Activated naive CD4-positive, alpha-beta T cell treated with anti-CD3 and anti-CD28 coated beads, Interleukin-2, amount 10 ng/mL, durations not matched to agents 7 days and 5 days (primary cell): ENCODE results near the gene ABCB10.
"Not testable (repeated sequence)": the region's sequence is repeated elsewhere in the genome, so short reads cannot be mapped to it uniquely, and the experiment has no call there.

Experiments used
- CTCF ChIA-PET: fragments of 350-600 bp; sonication (Branson Sonifier 250); formaldehyde crosslinking; loops from one replicate; lab custom pipeline; 2021; ENCODE audit warnings: antibody characterized with exemption; lab: Charles Lee
- DNase-seq: peaks from one replicate; pipeline ENCODE4 v3.0.0-alpha.2; 2020
- H3K27ac Mint-ChIP-seq: one replicate; pipeline ENCODE4 v1.8.0; 2021; ENCODE audit warnings: mild to moderate bottlenecking, moderate library complexity, mixed read lengths
- H3K27me3 Mint-ChIP-seq: one replicate; pipeline ENCODE4 v1.8.0; 2021; ENCODE audit warnings: mild to moderate bottlenecking, mixed read lengths
- H3K36me3 Mint-ChIP-seq: one replicate; pipeline ENCODE4 v1.8.0; 2021; ENCODE audit warnings: mixed read lengths
- H3K4me1 Mint-ChIP-seq: one replicate; pipeline ENCODE4 v1.8.0; 2021; ENCODE audit warnings: mixed read lengths
- H3K4me3 Mint-ChIP-seq: one replicate; pipeline ENCODE4 v1.8.0; 2021; ENCODE audit warnings: mild to moderate bottlenecking, moderate library complexity, mixed read lengths
- H3K9me3 Mint-ChIP-seq: one replicate; pipeline ENCODE4 v1.8.0; 2021; ENCODE audit warnings: mixed read lengths

The ABCB10 gene

GRCh38 chr1:229536982-229537381 lies 21.5 kb downstream of the ABCB10 start:
- Mint-ChIP-seq H3K4me1 (peaks cover under 1% of the 10 kb centered on the region), H3K36me3 (peaks cover 43% of the 10 kb centered on the region), H3K9me3 (no peaks in the 10 kb centered on the region), H3K27me3 (no peaks in the 10 kb centered on the region), H3K27ac (no peak overlapping the region), H3K4me3 (no peak overlapping the region)
- CTCF ChIA-PET, result interaction anchor here (1.3 kb wide), 1 partner anchor 22 kb away, joined by 4 read pairs; no protein-coding TSS in a partner anchor
- DNase-seq, result no peak

GRCh38 chr1:229535230-229535629 lies 23.3 kb downstream of the ABCB10 start:
- Mint-ChIP-seq H3K27me3 (no peaks in the 10 kb centered on the region), H3K4me1 (no peaks in the 10 kb centered on the region), H3K4me3 (no peak overlapping the region), H3K27ac (no peak overlapping the region), H3K36me3 (peaks cover 50% of the 10 kb centered on the region), H3K9me3 (no peaks in the 10 kb centered on the region)
- DNase-seq, result no peak
- CTCF ChIA-PET, result interaction anchor here (1.1 kb wide), 1 partner anchor 17 kb away, joined by 3 read pairs; no protein-coding TSS in a partner anchor

DNA sequence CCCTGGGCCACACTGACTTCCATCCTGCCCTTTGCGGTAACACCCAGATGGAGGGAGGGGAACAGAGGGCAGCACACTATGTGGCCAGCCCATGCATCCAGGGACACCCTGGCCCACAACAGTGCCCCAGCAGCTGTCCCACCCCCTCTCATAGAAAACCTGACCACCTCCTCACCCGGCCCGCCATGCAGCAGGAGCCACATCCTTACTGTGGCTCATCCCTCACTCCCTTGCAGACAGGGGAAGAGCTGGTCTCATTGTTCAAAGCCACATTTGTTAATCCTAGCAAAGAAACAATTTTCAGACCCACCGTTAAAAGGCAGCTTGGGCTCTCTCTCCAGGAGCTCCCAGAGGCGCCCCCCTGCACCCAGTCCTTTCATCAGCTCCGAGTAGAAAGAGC lies 27.2 kb downstream of the ABCB10 start:
- no peaks in the 10 kb centered on the region for H3K4me1 Mint-ChIP-seq

DNA sequence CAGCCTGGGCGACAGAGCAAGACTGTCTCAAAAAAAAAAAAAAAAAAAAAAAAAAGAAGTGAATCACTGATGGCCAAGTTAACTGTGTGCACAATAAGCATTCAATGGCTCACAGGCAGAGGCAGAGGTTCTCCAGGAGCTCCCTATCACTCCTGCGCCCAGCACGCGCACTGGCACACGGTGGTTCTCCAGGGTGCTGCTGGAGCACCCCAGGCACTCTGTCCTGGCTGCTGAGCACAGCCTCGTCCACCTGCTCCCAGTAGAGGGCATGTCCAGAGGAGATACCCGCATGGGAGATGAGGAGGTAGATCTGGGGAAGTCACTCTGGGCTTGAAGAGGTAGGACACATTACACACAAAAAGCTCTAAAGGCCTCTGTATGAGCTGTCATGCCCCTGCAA lies 28.9 kb downstream of the ABCB10 start:
- Mint-ChIP-seq H3K27ac (no peak overlapping the region), H3K4me3 (no peak overlapping the region), H3K9me3 (no peaks in the 10 kb centered on the region), H3K4me1 (no peaks in the 10 kb centered on the region), H3K36me3 (peaks cover 57% of the 10 kb centered on the region), H3K27me3 (no peaks in the 10 kb centered on the region)
- no peak for DNase-seq
- CTCF ChIA-PET, result no interaction called here

More for the DNA sequence above, 27.2 kb downstream of the ABCB10 start:
- peaks cover 55% of the 10 kb centered on the region for H3K36me3 Mint-ChIP-seq
- no peak for DNase-seq
- no peak overlapping the region for H3K4me3 Mint-ChIP-seq
- CTCF ChIA-PET, result interaction anchor here (0.6 to 1.2 kb wide), 3 partner anchors 16 to 329 kb away, joined by 3 read pairs; no protein-coding TSS in a partner anchor
- no peaks in the 10 kb centered on the region for H3K9me3 Mint-ChIP-seq
- no peaks in the 10 kb centered on the region for H3K27me3 Mint-ChIP-seq
- H3K27ac Mint-ChIP-seq, result no peak overlapping the region

GRCh38 chr1:229526695-229527094 lies 31.8 kb downstream of the ABCB10 start:
- Mint-ChIP-seq H3K4me3 (no peak overlapping the region), H3K27me3 (no peaks in the 10 kb centered on the region), H3K36me3 (peaks cover 54% of the 10 kb centered on the region), H3K9me3 (no peaks in the 10 kb centered on the region), H3K27ac (no peak overlapping the region), H3K4me1 (no peaks in the 10 kb centered on the region)
- DNase-seq, result no peak
- CTCF ChIA-PET, result no interaction called here

DNA sequence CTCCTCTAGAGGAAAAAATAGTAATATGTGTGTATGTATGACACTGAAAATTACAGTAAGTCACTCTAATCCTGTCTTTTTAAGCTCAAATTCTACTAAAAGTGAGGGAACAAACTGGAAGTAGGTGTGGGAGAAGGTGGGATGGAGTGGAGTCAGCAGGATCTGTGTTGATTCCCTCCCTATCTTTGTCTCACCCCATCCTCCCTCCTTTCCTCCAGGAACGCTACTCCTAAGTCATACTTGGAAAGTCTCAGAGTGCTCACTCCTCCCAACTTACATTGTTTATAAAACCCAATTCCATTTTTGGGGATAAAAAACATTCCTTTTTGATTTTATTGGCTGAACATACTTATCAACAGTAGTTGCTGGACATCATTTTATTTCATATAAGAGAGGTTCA lies 35.5 kb downstream of the ABCB10 start:
- Mint-ChIP-seq H3K27me3 (no peaks in the 10 kb centered on the region), H3K27ac (no peak overlapping the region)

GRCh38 chr1:229514578-229515275 lies 43.8 kb downstream of the ABCB10 start:
- Mint-ChIP-seq H3K4me1 (peaks cover 2% of the 10 kb centered on the region), H3K4me3 (no peak overlapping the region), H3K9me3 (no peaks in the 10 kb centered on the region), H3K36me3 (peaks cover 15% of the 10 kb centered on the region), H3K27me3 (no peaks in the 10 kb centered on the region), H3K27ac (no peak overlapping the region)
- CTCF ChIA-PET, result interaction anchor here (0.6 to 2.6 kb wide), 8 partner anchors 11 to 259 kb away, joined by 3 to 18 read pairs (median 4); no protein-coding TSS in a partner anchor
- DNase-seq, result peak; percentile 73

More for the DNA sequence above, 35.5 kb downstream of the ABCB10 start:
- no peak overlapping the region for H3K4me3 Mint-ChIP-seq
- DNase-seq, result no peak
- no peaks in the 10 kb centered on the region for H3K9me3 Mint-ChIP-seq
- peaks cover 46% of the 10 kb centered on the region for H3K36me3 Mint-ChIP-seq
- CTCF ChIA-PET, result no interaction called here
- no peaks in the 10 kb centered on the region for H3K4me1 Mint-ChIP-seq

GRCh38 chr1:229511625-229512024 lies 46.9 kb downstream of the ABCB10 start:
- H3K27me3 Mint-ChIP-seq, DNase-seq, CTCF ChIA-PET, H3K4me3 Mint-ChIP-seq, H3K27ac Mint-ChIP-seq, H3K36me3 Mint-ChIP-seq, H3K9me3 Mint-ChIP-seq: not testable (repeated sequence)
- peaks cover 26% of the 10 kb centered on the region for H3K4me1 Mint-ChIP-seq

GRCh38 chr1:229511201-229511600 lies 47.3 kb downstream of the ABCB10 start:
- H3K36me3 Mint-ChIP-seq, DNase-seq, H3K4me3 Mint-ChIP-seq, H3K9me3 Mint-ChIP-seq, H3K27ac Mint-ChIP-seq, H3K27me3 Mint-ChIP-seq: not testable (repeated sequence)
- peaks cover 30% of the 10 kb centered on the region for H3K4me1 Mint-ChIP-seq
- CTCF ChIA-PET, result interaction anchor here (1.6 kb wide), 1 partner anchor 256 kb away, joined by 4 read pairs; no protein-coding TSS in a partner anchor

DNA sequence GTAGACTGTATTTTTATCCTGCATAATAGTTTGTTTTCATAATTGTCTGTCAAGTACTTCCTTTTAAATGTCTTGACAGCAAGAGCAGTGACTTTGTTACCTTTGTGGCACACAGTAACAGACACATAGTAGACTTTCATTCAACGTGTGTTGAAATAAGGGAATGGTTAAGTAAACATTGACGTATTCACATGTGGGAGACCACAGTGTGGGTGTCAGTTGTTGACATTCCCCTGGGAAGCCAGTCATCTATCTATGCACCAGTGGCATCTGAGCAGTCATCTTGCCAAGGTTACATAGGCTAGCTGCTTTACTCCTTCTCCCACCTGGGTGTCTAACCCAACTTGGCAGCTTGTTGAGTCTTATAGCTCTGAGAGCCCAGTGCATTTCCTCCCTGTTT lies 48.9 kb downstream of the ABCB10 start:
- peaks cover 7% of the 10 kb centered on the region for H3K27me3 Mint-ChIP-seq
- H3K4me1 Mint-ChIP-seq, result peaks cover 31% of the 10 kb centered on the region
- no peak for DNase-seq
- H3K4me3 Mint-ChIP-seq, result peak overlapping the region; percentile 91
- H3K36me3 Mint-ChIP-seq, result peaks cover 4% of the 10 kb centered on the region
- no peaks in the 10 kb centered on the region for H3K9me3 Mint-ChIP-seq
- CTCF ChIA-PET, result interaction anchor here (0.9 to 1.6 kb wide), 3 partner anchors 11 to 254 kb away, joined by 3 to 4 read pairs (median 4); no protein-coding TSS in a partner anchor
- H3K27ac Mint-ChIP-seq, result peak overlapping the region; percentile 97

DNA sequence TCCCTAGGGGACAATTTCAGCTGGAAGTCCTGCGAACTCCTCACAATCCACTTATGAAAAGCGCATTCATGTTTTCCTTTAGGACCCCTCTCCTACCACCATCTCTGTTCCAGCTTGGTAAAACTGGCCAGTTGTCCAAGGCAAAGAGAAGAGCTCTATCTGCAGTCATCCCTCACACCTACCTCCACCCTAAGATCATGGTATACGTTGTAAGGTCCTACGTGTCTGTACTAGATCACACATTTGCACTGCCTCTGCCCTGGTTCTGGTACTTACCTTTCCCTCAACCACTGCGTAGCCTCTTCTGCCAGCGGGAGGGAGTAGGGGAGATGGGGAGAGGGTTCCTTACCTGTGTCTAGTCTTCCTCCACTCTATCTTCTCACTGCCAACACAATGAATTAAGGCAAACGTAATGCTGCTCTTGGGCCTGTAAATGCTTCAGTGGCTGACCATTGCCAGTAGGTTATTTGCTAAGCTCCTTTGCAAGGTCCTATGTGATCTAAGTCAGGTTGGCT lies 49.6 kb downstream of the ABCB10 start:
- CTCF ChIA-PET, result interaction anchor here (0.9 to 1.1 kb wide), 5 partner anchors 12 to 781 kb away, joined by 3 to 4 read pairs (median 4); no protein-coding TSS in a partner anchor
- peak overlapping the region; percentile 97 for H3K27ac Mint-ChIP-seq
- H3K4me3 Mint-ChIP-seq, result peak overlapping the region; percentile 91
- no peak for DNase-seq
- H3K9me3 Mint-ChIP-seq, result no peaks in the 10 kb centered on the region
- H3K4me1 Mint-ChIP-seq, result peaks cover 34% of the 10 kb centered on the region
- peaks cover 7% of the 10 kb centered on the region for H3K27me3 Mint-ChIP-seq
- H3K36me3 Mint-ChIP-seq, result peaks cover 7% of the 10 kb centered on the region

DNA sequence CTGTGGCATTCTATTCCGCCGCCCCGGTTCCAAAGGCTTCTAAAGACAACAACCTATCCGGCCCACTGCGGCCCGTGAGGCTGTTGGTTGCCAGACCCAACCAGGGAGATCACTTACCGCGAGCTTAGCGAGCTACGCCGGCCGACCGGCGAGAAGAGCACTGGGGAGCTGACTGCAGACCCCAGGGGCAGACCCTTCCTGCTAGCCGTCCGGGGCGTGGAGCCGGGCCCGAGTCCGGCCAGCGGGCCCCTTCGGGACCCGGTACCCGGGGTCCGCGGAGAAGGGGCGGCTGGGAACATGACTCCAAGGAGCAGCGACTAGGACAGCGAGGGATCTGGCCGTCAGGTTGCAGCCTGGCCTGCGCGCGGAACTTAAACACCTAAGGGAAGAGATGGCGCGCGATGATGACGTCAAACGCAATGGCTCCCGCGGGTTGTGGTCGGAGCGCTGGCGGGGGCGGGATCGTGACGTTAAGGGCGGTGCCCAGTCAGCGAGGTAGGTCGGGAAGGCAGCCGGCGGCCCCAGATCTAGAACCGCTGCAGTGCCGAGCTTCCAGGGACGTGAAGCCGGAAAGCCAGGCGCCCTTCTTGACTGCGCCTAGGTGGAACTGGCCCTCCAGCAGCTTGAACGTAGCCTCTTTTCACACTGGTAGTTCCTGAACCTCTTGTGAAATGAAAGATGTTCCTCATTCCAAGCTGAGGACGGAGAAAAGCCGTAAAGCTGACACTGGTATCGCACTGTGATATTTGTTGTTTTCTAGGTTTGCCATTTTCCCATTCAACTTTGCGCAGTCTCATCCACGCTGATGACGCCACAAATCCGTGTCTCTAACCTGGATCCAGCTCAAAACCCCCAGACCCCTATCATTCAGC lies 50.3 kb downstream of the ABCB10 start, which contains the start of gene NUP133:
TSS of gene NUP133 (minus strand) at position 391 of the 872 bp plus-strand sequence. CDS start at position 299, 92 bp downstream.
- H3K36me3 Mint-ChIP-seq, result peaks cover 7% of the 10 kb centered on the region
- peaks cover 7% of the 10 kb centered on the region for H3K27me3 Mint-ChIP-seq
- peak within 1 kb of the TSS; percentile 91 for H3K4me3 Mint-ChIP-seq
- H3K4me1 Mint-ChIP-seq, result peaks cover 34% of the 10 kb centered on the region
- peak within 1 kb of the TSS; percentile 97 for H3K27ac Mint-ChIP-seq
- peak; percentile 99 for DNase-seq
- H3K9me3 Mint-ChIP-seq, result no peaks in the 10 kb centered on the region
- CTCF ChIA-PET, result interaction anchor here (1.0 to 1.1 kb wide), 3 partner anchors 250 to 780 kb away, joined by 3 to 4 read pairs (median 4); no protein-coding TSS in a partner anchor

- no peak for DNase-seq
- H3K4me1 Mint-ChIP-seq, result peaks cover 34% of the 10 kb centered on the region
- H3K27me3 Mint-ChIP-seq, result peaks cover 7% of the 10 kb centered on the region
- no peaks in the 10 kb centered on the region for H3K9me3 Mint-ChIP-seq
- H3K27ac Mint-ChIP-seq, result peak overlapping the region; percentile 97
- H3K36me3 Mint-ChIP-seq, result peaks cover 9% of the 10 kb centered on the region
- CTCF ChIA-PET, result no interaction called here
- H3K4me3 Mint-ChIP-seq, result peak overlapping the region; percentile 91
Observed at GRCh38 chr1:229507502-229507901, 51.0 kb downstream of the ABCB10 start.

DNA sequence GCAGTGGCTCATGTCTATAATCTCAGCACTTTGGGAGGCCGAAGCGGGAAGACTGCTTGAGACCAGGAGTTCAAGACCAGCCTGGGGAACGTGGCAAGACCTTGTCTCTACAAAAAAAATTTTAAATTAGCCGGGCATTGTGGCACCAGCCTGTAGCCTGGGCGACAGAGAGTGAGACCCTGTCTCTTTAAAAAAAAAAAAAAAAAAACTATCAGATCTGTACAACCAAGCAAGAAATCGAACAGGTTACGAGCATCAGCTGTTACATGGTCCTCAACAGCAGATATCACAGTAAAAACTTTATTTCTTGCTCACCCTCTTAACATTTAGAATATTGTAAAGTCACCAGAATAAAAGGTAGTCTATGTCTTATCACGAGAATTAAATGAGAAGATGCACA lies 51.9 kb downstream of the ABCB10 start:
- Mint-ChIP-seq H3K27ac (peak overlapping the region; percentile 68), H3K9me3 (no peaks in the 10 kb centered on the region), H3K4me3 (peak overlapping the region; percentile 91), H3K36me3 (peaks cover 12% of the 10 kb centered on the region), H3K4me1 (peaks cover 34% of the 10 kb centered on the region), H3K27me3 (peaks cover 7% of the 10 kb centered on the region)
- DNase-seq, result no peak
- CTCF ChIA-PET, result no interaction called here
